Testis (tissue), 2 donors: Measurements from ENCODE around the gene AQP10.

Experiments
- CTCF ChIP-seq, 3 experiments: fragments of 450-650 bp in 2 of 3; fragments of 200-600 bp in 1 of 3; sonication (generic) in 1 of 3; IDR thresholded peaks; one replicate each; pipeline ENCODE4 v1.5.1; 2016 to 2019; ENCODE audit warnings: antibody characterized with exemption in 3 of 3, mild to moderate bottlenecking in 2 of 3, moderate library complexity in 1 of 3
- POLR2A ChIP-seq: fragments of 450-650 bp; IDR thresholded peaks from one replicate; pipeline ENCODE4 v1.6.1; 2017; ENCODE audit warnings: antibody characterized with exemption, mild to moderate bottlenecking, moderate library complexity

- TF ChIP-seq POLR2A: no peak
- TF ChIP-seq CTCF (IDR thresholded peaks at IDR 0.05): no peak
Measured at GRCh38 chr1:154352245-154352580, 31.3 kb downstream of the AQP10 start.
